Uterus (tissue), 2 donors: ENCODE data around the gene PHF3.

Experiments used
- CTCF ChIP-seq, 4 experiments: fragments of 200-600 bp in 2 of 4; fragments of 450-650 bp in 2 of 4; sonication (generic) in 2 of 4; IDR thresholded peaks; one replicate each; pipeline ENCODE4 v1.5.1; 2016 to 2019; ENCODE audit warnings: antibody characterized with exemption in 4 of 4, mild to moderate bottlenecking in 2 of 4, moderate library complexity in 1 of 4
- POLR2A ChIP-seq, 2 donors: fragments of 450-650 bp; IDR thresholded peaks; one replicate each; pipeline ENCODE4 v1.6.1; 2016; ENCODE audit warnings: antibody characterized with exemption in 2 of 2, mild to moderate bottlenecking in 1 of 2, moderate library complexity in 1 of 2

GRCh38 chr6:63759605-63760105 is 124.1 kb downstream of the PHF3 start:
- no peak for TF ChIP-seq CTCF (IDR thresholded peaks at IDR 0.05)
- no peak for TF ChIP-seq POLR2A (IDR thresholded peaks at IDR 0.05)
